Aorta (tissue), 5 donors: Measurements from ENCODE around the gene CEACAM18. TPM values are rescaled to one million over a fixed set of nuclear protein-coding genes. Genes with fewer than 3 reads are reported as not detected.

ENCODE experiments used
- ATAC-seq: fragments of 200-7000 bp; cut with Tn5 transposase; one replicate; pipeline ENCODE4 v1.9.1; 2022; ENCODE audit warnings: moderate library complexity; ENCODE audit not compliant: low FRiP score
- DNase-seq, 2 donors: peaks; one replicate each; pipeline ENCODE4 v3.0.0-alpha.2; 2020
- H3K27ac ChIP-seq, 2 donors: one replicate each; pipeline ENCODE4 v1.5.1; 2013; ENCODE audit warnings: low read length in 2 of 2, mild to moderate bottlenecking in 2 of 2, moderate library complexity in 2 of 2, control low read depth in 1 of 2, inconsistent platforms in 1 of 2, low read depth in 1 of 2
- H3K27me3 ChIP-seq, 2 donors: one replicate each; pipeline ENCODE4 v1.6.1; 2013; ENCODE audit warnings: control low read depth in 1 of 2, low read length in 1 of 2, mild to moderate bottlenecking in 1 of 2, moderate library complexity in 1 of 2; ENCODE audit not compliant: insufficient read depth in 2 of 2, control insufficient read depth in 1 of 2
- H3K36me3 ChIP-seq, 2 donors: one replicate each; pipeline ENCODE4 v1.6.1; 2013; ENCODE audit warnings: control low read depth in 1 of 2, low read length in 1 of 2, mild to moderate bottlenecking in 1 of 2; ENCODE audit not compliant: insufficient read depth in 2 of 2, control insufficient read depth in 1 of 2
- H3K4me1 ChIP-seq, 2 donors: one replicate each; pipeline ENCODE4 v1.6.1; 2013; ENCODE audit warnings: low read length in 2 of 2, control low read depth in 1 of 2, mild to moderate bottlenecking in 1 of 2, moderate library complexity in 1 of 2; ENCODE audit not compliant: insufficient read depth in 2 of 2, control insufficient read depth in 1 of 2
- H3K4me3 ChIP-seq, 2 donors: one replicate each; pipeline ENCODE4 v1.5.1; 2013; ENCODE audit warnings: low read length in 2 of 2, control low read depth in 1 of 2, mild to moderate bottlenecking in 1 of 2
- H3K9me3 ChIP-seq: one replicate; pipeline ENCODE4 v1.6.1; 2013; ENCODE audit warnings: mild to moderate bottlenecking, low read length; ENCODE audit not compliant: control insufficient read depth
- WGBS, 2 donors: extraction: QIAGEN DNeasy Blood & Tissue Kit; methylation state at CpG; one replicate each; pipeline ENCODE4 v1.1.7; 2013; 5-methylcytosine and 5-hydroxymethylcytosine counted together
- intact Hi-C, 2 donors: fragments of 100-400 bp; cut with DNase I; formaldehyde crosslinking; loops; one replicate each; pipeline versions ENCODE4 v1.14.2 to v1.15.0; 2022
- polyA plus RNA-seq, 2 donors: library from polyadenylated mRNA; stranded (reverse); fragments of 200-250 nt; gene quantifications; one replicate each; pipeline ENCODE4 v1.2.3, GENCODE V29; 2013
- total RNA-seq, 2 donors: library from RNA; stranded (reverse); fragmentation: NEBNext Ultra II Directional; extraction: Animal tissue kit (Norgen Biotek cat#: 25700); gene quantifications; one replicate each; pipeline ENCODE4 v1.2.1, GENCODE V29; 2021
- donor health status: healthy with polysubstance abuse.
- donor health status: Bipolar disorder and iron deficiency.
- donor health status: DM: no; HTN: no; CAD: no.
- donor health status: DM: no; HTN: no; CAD: no.
- donor health status: DM: yes; HTN: yes; CAD: no.

The CEACAM18 gene
- total and polyA plus RNA-seq, 4 donors: 0.63 TPM; not detected in 3

GRCh38 chr19:51529301-51529700, 51.0 kb downstream of the CEACAM18 start:
- H3K27ac ChIP-seq: no peak overlapping the region
- H3K4me3 ChIP-seq: no peak overlapping the region
- intact Hi-C loops: no loop called here
- ATAC-seq: no peak
- no peaks in the 10 kb centered on the region for H3K4me1 ChIP-seq
- H3K9me3 ChIP-seq: no peaks in the 10 kb centered on the region
- WGBS, 2 donors: 78 to 79% methylated on average over 2 of the region's 2 CpGs
- H3K27me3 ChIP-seq: no peaks in the 10 kb centered on the region
- DNase-seq: no peak
- H3K36me3 ChIP-seq: no peaks in the 10 kb centered on the region

GRCh38 chr19:51530616-51531015, 52.3 kb downstream of the CEACAM18 start:
- Histone ChIP-seq H3K4me1 (no peaks in the 10 kb centered on the region), H3K9me3 (no peaks in the 10 kb centered on the region), H3K36me3 (no peaks in the 10 kb centered on the region), H3K27me3 (no peaks in the 10 kb centered on the region), H3K4me3 (no peak overlapping the region), H3K27ac (no peak overlapping the region)
- DNase-seq: no peak
- intact Hi-C loops: no loop called here
- 85 to 88% methylated on average over 8 of the region's 8 CpGs for WGBS, 2 donors
- no peak for ATAC-seq

GRCh38 chr19:51531349-51532315, 53.3 kb downstream of the CEACAM18 start, which contains the start of gene SIGLEC6:
TSS of gene SIGLEC6 (minus strand) at chr19:51531670. CDS start at chr19:51531648, 22 bp downstream.
- no peak within 1 kb of the TSS for H3K27ac ChIP-seq
- DNase-seq (peak in 1 of 2 donors; percentile 89), ATAC-seq (no peak)
- no peaks in the 10 kb centered on the region for H3K4me1 ChIP-seq
- 35 to 43% methylated on average over 24 to 25 of the region's 25 CpGs for WGBS, 2 donors
- no peak within 1 kb of the TSS for H3K4me3 ChIP-seq
- no peaks in the 10 kb centered on the region for H3K36me3 ChIP-seq
- H3K27me3 ChIP-seq: no peaks in the 10 kb centered on the region
- intact Hi-C loops: no loop called here
- H3K9me3 ChIP-seq: no peaks in the 10 kb centered on the region

- no peak overlapping the region for H3K4me3 ChIP-seq
- no peak for DNase-seq
- intact Hi-C loops: no loop called here
- H3K4me1 ChIP-seq: no peaks in the 10 kb centered on the region
- 73 to 83% methylated on average over 1 of the region's 1 CpG for WGBS, 2 donors
- no peak for ATAC-seq
- H3K27me3 ChIP-seq: no peaks in the 10 kb centered on the region
- peaks cover 3% of the 10 kb centered on the region for H3K9me3 ChIP-seq
- H3K36me3 ChIP-seq: no peaks in the 10 kb centered on the region
- no peak overlapping the region for H3K27ac ChIP-seq
Observed at GRCh38 chr19:51535535-51535934, 57.2 kb downstream of the CEACAM18 start.

DNA sequence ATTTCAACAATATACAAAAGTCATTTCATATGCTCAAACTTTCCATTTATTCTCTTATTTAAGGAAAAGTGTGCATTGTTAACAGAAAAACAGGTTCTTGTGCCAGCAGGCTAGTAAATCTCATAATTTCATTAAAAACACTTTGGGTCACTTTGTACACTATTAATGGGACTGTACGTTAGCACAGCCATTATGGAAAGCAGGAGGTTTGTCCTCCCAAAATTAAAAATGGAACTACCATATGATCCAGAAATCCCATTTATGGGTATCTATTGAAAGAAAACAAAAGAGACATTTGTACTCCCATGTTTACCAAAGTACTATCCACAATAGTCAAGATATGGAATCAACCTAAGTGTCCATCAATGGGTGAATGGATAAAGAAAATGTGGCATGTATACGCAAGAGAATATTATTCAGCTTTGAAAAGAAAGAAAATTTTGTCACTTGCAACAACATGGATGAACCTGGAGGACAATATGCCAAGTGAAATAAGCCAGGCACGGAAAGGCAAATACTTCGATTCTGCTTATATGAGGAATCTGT, 61.6 kb downstream of the CEACAM18 start:
- DNase-seq: no peak
- 79 to 88% methylated on average over 4 of the region's 4 CpGs for WGBS, 2 donors
- Histone ChIP-seq H3K36me3 (no peaks in the 10 kb centered on the region), H3K9me3 (peaks cover 3% of the 10 kb centered on the region), H3K27me3 (no peaks in the 10 kb centered on the region), H3K4me3 (no peak overlapping the region), H3K27ac (no peak overlapping the region), H3K4me1 (no peaks in the 10 kb centered on the region)
- intact Hi-C loops: no loop called here
- no peak for ATAC-seq

Other genes with a start within 250 kb of the CEACAM18 start
- gene SIGLECL1, start 227.5 kb upstream of the CEACAM18 start, total RNA-seq: not detected
- not detected for gene SIGLECL1, start 227.5 kb upstream of the CEACAM18 start, polyA plus RNA-seq
- gene IGLON5, start 166.9 kb upstream of the CEACAM18 start, total RNA-seq: under 1 TPM; 0.24 to 0.26 TPM
- gene IGLON5, start 166.9 kb upstream of the CEACAM18 start, polyA plus RNA-seq: under 1 TPM in 1 of 2 donors, not detected in 1; 0.13 TPM
- 1 to 10 TPM; 1.7 to 2.0 TPM for gene VSIG10L, start 136.4 kb upstream of the CEACAM18 start, total RNA-seq
- gene VSIG10L, start 136.4 kb upstream of the CEACAM18 start, polyA plus RNA-seq: 1 to 10 TPM in 1 of 2 donors, under 1 TPM in 1; 0.25 to 7.2 TPM
- gene ETFB, start 112.2 kb upstream of the CEACAM18 start, total RNA-seq: 10 to 100 TPM; 41.5 to 47.9 TPM
- gene ETFB, start 112.2 kb upstream of the CEACAM18 start, polyA plus RNA-seq: 100 to 1,000 TPM in 1 of 2 donors, 10 to 100 TPM in 1; 98.8 to 110 TPM
- under 1 TPM in 1 of 2 donors, not detected in 1; 0.87 TPM for gene CLDND2, start 109.5 kb upstream of the CEACAM18 start, total RNA-seq
- gene CLDND2, start 109.5 kb upstream of the CEACAM18 start, polyA plus RNA-seq: 1 to 10 TPM; 2.0 to 3.5 TPM
- 1 to 10 TPM; 3.3 to 6.7 TPM for gene NKG7, start 105.9 kb upstream of the CEACAM18 start, total RNA-seq
- under 1 TPM; 0.38 to 0.59 TPM for gene NKG7, start 105.9 kb upstream of the CEACAM18 start, polyA plus RNA-seq
- not detected for gene LIM2, start 90.6 kb upstream of the CEACAM18 start, total RNA-seq
- not detected for gene LIM2, start 90.6 kb upstream of the CEACAM18 start, polyA plus RNA-seq
- not detected for gene C19orf84, start 87.9 kb upstream of the CEACAM18 start, total RNA-seq
- not detected for gene C19orf84, start 87.9 kb upstream of the CEACAM18 start, polyA plus RNA-seq
- gene SIGLEC10, start 60.9 kb upstream of the CEACAM18 start, total RNA-seq: 1 to 10 TPM; 4.0 to 4.6 TPM
- 1 to 10 TPM; 1.2 to 4.6 TPM for gene SIGLEC10, start 60.9 kb upstream of the CEACAM18 start, polyA plus RNA-seq
- under 1 TPM; 0.16 to 0.69 TPM for gene SIGLEC8, start 20.1 kb upstream of the CEACAM18 start, total RNA-seq
- 1 to 10 TPM in 1 of 2 donors, under 1 TPM in 1; 0.15 to 1.1 TPM for gene SIGLEC8, start 20.1 kb upstream of the CEACAM18 start, polyA plus RNA-seq
- gene SIGLEC12, start 23.3 kb downstream of the CEACAM18 start, total RNA-seq: 1 to 10 TPM in 1 of 2 donors, not detected in 1; 2.0 TPM
- under 1 TPM in 1 of 2 donors, not detected in 1; 0.75 TPM for gene SIGLEC12, start 23.3 kb downstream of the CEACAM18 start, polyA plus RNA-seq
- 1 to 10 TPM in 1 of 2 donors, under 1 TPM in 1; 0.52 to 2.9 TPM for gene SIGLEC6, start 53.1 kb downstream of the CEACAM18 start, total RNA-seq
- gene SIGLEC6, start 53.1 kb downstream of the CEACAM18 start, polyA plus RNA-seq: not detected
- 10 to 100 TPM; 15.1 to 16.6 TPM for gene ZNF175, start 92.7 kb downstream of the CEACAM18 start, total RNA-seq
- gene ZNF175, start 92.7 kb downstream of the CEACAM18 start, polyA plus RNA-seq: 1 to 10 TPM; 1.8 to 3.1 TPM
- gene SIGLEC5, start 151.9 kb downstream of the CEACAM18 start, total RNA-seq: 1 to 10 TPM in 1 of 2 donors, under 1 TPM in 1; 0.58 to 2.0 TPM
- not detected for gene SIGLEC5, start 151.9 kb downstream of the CEACAM18 start, polyA plus RNA-seq
- 1 to 10 TPM; 4.2 to 5.0 TPM for gene SIGLEC14, start 168.3 kb downstream of the CEACAM18 start, total RNA-seq
- under 1 TPM; 0.20 to 0.38 TPM for gene SIGLEC14, start 168.3 kb downstream of the CEACAM18 start, polyA plus RNA-seq
- gene SPACA6, start 214.8 kb downstream of the CEACAM18 start, total RNA-seq: 10 to 100 TPM; 37.3 to 53.0 TPM
- gene SPACA6, start 214.8 kb downstream of the CEACAM18 start, polyA plus RNA-seq: 100 to 1,000 TPM in 1 of 2 donors, 10 to 100 TPM in 1; 21.3 to 103 TPM
- gene HAS1, start 245.5 kb downstream of the CEACAM18 start, total RNA-seq: 1 to 10 TPM; 4.6 to 5.4 TPM
- gene HAS1, start 245.5 kb downstream of the CEACAM18 start, polyA plus RNA-seq: not detected